ENCODE results near the gene KRT7. TPM values are rescaled to one million over a fixed set of nuclear protein-coding genes. Genes with fewer than 3 reads are reported as not detected.

KRT7 gene
- total and polyA plus RNA-seq, 9 of the 15 experiments (the other 6 are each of a cell fraction or from before 2014, with no cell fraction given): 1.4 TPM; not detected in 8

DNA sequence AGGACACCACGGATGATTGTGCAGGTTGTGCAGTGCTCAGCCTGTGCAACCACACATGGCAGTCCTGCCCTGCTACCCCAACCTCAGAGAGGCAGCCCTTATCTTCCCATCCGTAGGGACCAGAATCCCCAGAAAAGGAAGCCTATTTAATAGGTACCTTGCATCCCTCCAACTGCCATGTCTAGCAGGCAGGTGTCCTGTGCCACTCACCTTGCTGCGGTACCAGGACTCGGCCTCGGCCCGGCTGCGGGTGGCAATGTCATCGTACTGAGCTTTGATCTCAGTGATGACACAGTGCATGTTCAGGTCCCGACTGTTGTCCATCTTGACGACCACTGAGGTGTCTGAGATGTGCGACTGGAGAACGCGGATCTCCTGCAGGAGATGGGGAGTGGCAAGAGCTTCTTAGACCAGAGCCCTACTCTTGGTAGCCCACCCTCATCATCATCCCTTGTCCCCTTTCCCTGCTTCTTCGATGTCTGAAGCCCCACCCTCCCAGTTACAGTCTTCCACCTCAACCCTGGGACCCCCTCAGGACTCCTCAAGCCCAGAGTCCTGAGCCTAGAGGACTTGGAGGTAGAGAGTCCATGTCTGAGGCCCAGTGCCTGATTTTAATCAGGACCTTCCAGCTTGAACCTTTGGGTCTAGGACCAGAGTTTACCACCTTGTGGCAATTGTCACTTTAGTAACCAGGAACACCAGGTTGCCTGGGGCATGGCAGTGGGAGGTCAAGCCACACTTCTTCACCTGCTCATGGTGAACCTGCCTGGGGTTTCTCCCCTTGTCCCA lies 20.5 kb downstream of the KRT7 start (continued):
- TF ChIP-seq CUX1 (CRISPR knock-in tag; IDR thresholded peaks at IDR 0.05): no peak
- TF ChIP-seq ELK3 (CRISPR knock-in tag; IDR thresholded peaks at IDR 0.05): no peak
- TF ChIP-seq ZNF124 (CRISPR knock-in tag; IDR thresholded peaks at IDR 0.05): no peak
- TF ChIP-seq HDAC6 (IDR thresholded peaks at IDR 0.05; ENCODE audit: low read depth, low read length): no peak
- no peak for TF ChIP-seq CTBP1 (IDR thresholded peaks at IDR 0.05; ENCODE audit: borderline replicate concordance)
- TF ChIP-seq EGR1 (conservative IDR thresholded peaks at IDR 0.05): no peak
- TF ChIP-seq IRF9 (tag; IDR thresholded peaks at IDR 0.05): no peak
- TF ChIP-seq PHB2 (IDR thresholded peaks at IDR 0.05; ENCODE audit: low read depth): no peak

Measured in K562 (cell line).